Left renal pelvis (tissue), 4 donors: ENCODE data around the gene DEDD. TPM values are rescaled to one million over a fixed set of nuclear protein-coding genes. Genes with fewer than 3 reads are reported as not detected.

ENCODE experiments used
- DNase-seq, 4 donors: peaks; one replicate each; pipeline ENCODE4 v3.0.0-alpha.2; 2013; ENCODE audit warnings: low read depth in 4 of 4, low spot score in 3 of 4
- polyA plus RNA-seq, 4 donors: library from polyadenylated mRNA; unstranded; fragments of 120-200 nt; gene quantifications; one replicate each; pipeline ENCODE4 v1.2.1, GENCODE V29; 2013; ENCODE audit not compliant: insufficient read length in 4 of 4

The DEDD gene
- polyA plus RNA-seq, 4 donors, result 41.6 to 55.5 (median 48.9) TPM

- DNase-seq, result no peak
These were observed 52.9 kb downstream of the DEDD start for GRCh38 chr1:161079436-161080110.

GRCh38 chr1:161077426-161077825, 55.0 kb downstream of the DEDD start:
- no peak for DNase-seq

- DNase-seq, result no peak
These were observed 56.1 kb downstream of the DEDD start for GRCh38 chr1:161076410-161076809.

- no peak for DNase-seq
These were observed 57.6 kb downstream of the DEDD start for GRCh38 chr1:161074676-161075368.

GRCh38 chr1:161073474-161074121, 58.9 kb downstream of the DEDD start:
- DNase-seq, result no peak

- DNase-seq, result no peak
These were observed 59.6 kb downstream of the DEDD start for GRCh38 chr1:161072751-161073449.

GRCh38 chr1:161071886-161072371, 60.5 kb downstream of the DEDD start:
- DNase-seq, result no peak

Other genes with a start within 250 kb of the DEDD start
- 1 to 10 TPM in 3 of 4 donors, under 1 TPM in 1; 0.30 to 4.7 (median 1.9) TPM for gene ITLN1, start 247.5 kb downstream of the DEDD start, polyA plus RNA-seq
- not detected for gene ITLN2, start 177.9 kb downstream of the DEDD start, polyA plus RNA-seq
- 10 to 100 TPM; 11.1 to 98.1 (median 85.2) TPM for gene F11R, start 111.5 kb downstream of the DEDD start, polyA plus RNA-seq
- 10 to 100 TPM in 3 of 4 donors, 1 to 10 TPM in 1; 9.5 to 75.7 (median 52.2) TPM for gene TSTD1, start 93.7 kb downstream of the DEDD start, polyA plus RNA-seq
- gene USF1, start 86.7 kb downstream of the DEDD start, polyA plus RNA-seq, result 10 to 100 TPM; 51.0 to 68.9 (median 54.5) TPM
- gene ARHGAP30, start 62.8 kb downstream of the DEDD start, polyA plus RNA-seq, result 1 to 10 TPM; 2.2 to 3.8 (median 2.3) TPM
- 1 to 10 TPM in 3 of 4 donors, under 1 TPM in 1; 0.14 to 7.3 (median 3.8) TPM for gene NECTIN4, start 43.1 kb downstream of the DEDD start, polyA plus RNA-seq
- 10 to 100 TPM in 3 of 4 donors, 1 to 10 TPM in 1; 4.0 to 19.4 (median 17.3) TPM for gene KLHDC9, start 34.3 kb downstream of the DEDD start, polyA plus RNA-seq
- 10 to 100 TPM; 58.7 to 75.7 (median 73.8) TPM for gene PFDN2, start 14.6 kb downstream of the DEDD start, polyA plus RNA-seq
- 10 to 100 TPM; 29.1 to 59.8 (median 48.6) TPM for gene NIT1, start 14.6 kb downstream of the DEDD start, polyA plus RNA-seq
- 100 to 1,000 TPM; 136 to 169 (median 149) TPM for gene UFC1, start 21.3 kb upstream of the DEDD start, polyA plus RNA-seq
- gene USP21, start 26.8 kb upstream of the DEDD start, polyA plus RNA-seq, result 10 to 100 TPM; 44.9 to 55.2 (median 47.2) TPM
- gene PPOX, start 33.8 kb upstream of the DEDD start, polyA plus RNA-seq, result 10 to 100 TPM; 31.9 to 63.1 (median 38.8) TPM
- 10 to 100 TPM; 40.9 to 45.2 (median 42.3) TPM for gene B4GALT3, start 44.8 kb upstream of the DEDD start, polyA plus RNA-seq
- gene ADAMTS4, start 66.4 kb upstream of the DEDD start, polyA plus RNA-seq, result 1 to 10 TPM in 1 of 4 donors, under 1 TPM in 3; 0.60 to 6.1 (median 0.79) TPM
- gene NDUFS2, start 69.7 kb upstream of the DEDD start, polyA plus RNA-seq, result 100 to 1,000 TPM; 126 to 217 (median 189) TPM
- 10 to 100 TPM; 13.1 to 39.3 (median 17.1) TPM for gene FCER1G, start 82.6 kb upstream of the DEDD start, polyA plus RNA-seq
- 10 to 100 TPM in 1 of 4 donors, 1 to 10 TPM in 1, under 1 TPM in 1, not detected in 1; 0.73 to 87.7 (median 2.5) TPM for gene APOA2, start 91.0 kb upstream of the DEDD start, polyA plus RNA-seq
- 10 to 100 TPM in 3 of 4 donors, 1 to 10 TPM in 1; 9.9 to 15.4 (median 14.2) TPM for gene TOMM40L, start 93.4 kb upstream of the DEDD start, polyA plus RNA-seq
- 1 to 10 TPM; 1.9 to 3.5 (median 2.8) TPM for gene NR1I3, start 105.5 kb upstream of the DEDD start, polyA plus RNA-seq
- 1 to 10 TPM in 3 of 4 donors, under 1 TPM in 1; 0.59 to 1.9 (median 1.4) TPM for gene PCP4L1, start 126.1 kb upstream of the DEDD start, polyA plus RNA-seq
- 1 to 10 TPM; 4.5 to 8.7 (median 6.0) TPM for gene MPZ, start 177.3 kb upstream of the DEDD start, polyA plus RNA-seq
- 100 to 1,000 TPM; 167 to 271 (median 244) TPM for gene SDHC, start 181.7 kb upstream of the DEDD start, polyA plus RNA-seq
- 10 to 100 TPM in 3 of 4 donors, 1 to 10 TPM in 1; 1.2 to 14.6 (median 11.7) TPM for gene CFAP126, start 235.2 kb upstream of the DEDD start, polyA plus RNA-seq